Neuron (in vitro differentiated cells): ENCODE results near the gene TET2.

Experiments used
- H2AFZ ChIP-seq: one replicate; pipeline ENCODE4 v1.6.1; 2013; ENCODE audit warnings: low read depth, mild to moderate bottlenecking, inconsistent platforms, low read length, moderate library complexity
- H3K27me3 ChIP-seq: one replicate; pipeline ENCODE4 v1.6.1; 2013; ENCODE audit warnings: low read length; ENCODE audit not compliant: insufficient read depth
- H3K36me3 ChIP-seq: one replicate; pipeline ENCODE4 v1.6.1; 2013; ENCODE audit warnings: low read length; ENCODE audit not compliant: insufficient read depth
- H3K4me1 ChIP-seq: one replicate; pipeline ENCODE4 v1.6.1; 2013; ENCODE audit warnings: low read length; ENCODE audit not compliant: insufficient read depth
- H3K4me3 ChIP-seq: 2 replicates; pipeline ENCODE4 v1.5.1; 2013; ENCODE audit warnings: mild to moderate bottlenecking, low read length, moderate library complexity
- H3K9me3 ChIP-seq: one replicate; pipeline ENCODE4 v1.6.1; 2013; ENCODE audit warnings: low read length

Gene TET2

DNA sequence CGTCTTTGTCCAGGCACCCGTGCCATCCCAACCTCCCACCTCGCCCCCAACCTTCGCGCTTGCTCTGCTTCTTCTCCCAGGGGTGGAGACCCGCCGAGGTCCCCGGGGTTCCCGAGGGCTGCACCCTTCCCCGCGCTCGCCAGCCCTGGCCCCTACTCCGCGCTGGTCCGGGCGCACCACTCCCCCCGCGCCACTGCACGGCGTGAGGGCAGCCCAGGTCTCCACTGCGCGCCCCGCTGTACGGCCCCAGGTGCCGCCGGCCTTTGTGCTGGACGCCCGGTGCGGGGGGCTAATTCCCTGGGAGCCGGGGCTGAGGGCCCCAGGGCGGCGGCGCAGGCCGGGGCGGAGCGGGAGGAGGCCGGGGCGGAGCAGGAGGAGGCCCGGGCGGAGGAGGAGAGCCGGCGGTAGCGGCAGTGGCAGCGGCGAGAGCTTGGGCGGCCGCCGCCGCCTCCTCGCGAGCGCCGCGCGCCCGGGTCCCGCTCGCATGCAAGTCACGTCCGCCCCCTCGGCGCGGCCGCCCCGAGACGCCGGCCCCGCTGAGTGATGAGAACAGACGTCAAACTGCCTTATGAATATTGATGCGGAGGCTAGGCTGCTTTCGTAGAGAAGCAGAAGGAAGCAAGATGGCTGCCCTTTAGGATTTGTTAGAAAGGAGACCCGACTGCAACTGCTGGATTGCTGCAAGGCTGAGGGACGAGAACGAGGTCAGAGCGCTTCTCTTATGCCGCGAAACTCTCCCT, at the start of gene TET2:
Gene TET2, plus strand, starts transcription at position 601 of the 740 bp plus-strand sequence. CDS start 87,067 bp downstream, outside the sequence.
- peak within 1 kb of the TSS; percentile 100 for H3K4me3 ChIP-seq
- H3K36me3 ChIP-seq: peaks cover 4% of the 10 kb centered on the region
- no peaks in the 10 kb centered on the region for H3K27me3 ChIP-seq
- no peaks in the 10 kb centered on the region for H3K9me3 ChIP-seq
- H3K4me1 ChIP-seq: peaks cover 17% of the 10 kb centered on the region
- peak within 1 kb of the TSS; percentile 96 for H2AFZ ChIP-seq

DNA sequence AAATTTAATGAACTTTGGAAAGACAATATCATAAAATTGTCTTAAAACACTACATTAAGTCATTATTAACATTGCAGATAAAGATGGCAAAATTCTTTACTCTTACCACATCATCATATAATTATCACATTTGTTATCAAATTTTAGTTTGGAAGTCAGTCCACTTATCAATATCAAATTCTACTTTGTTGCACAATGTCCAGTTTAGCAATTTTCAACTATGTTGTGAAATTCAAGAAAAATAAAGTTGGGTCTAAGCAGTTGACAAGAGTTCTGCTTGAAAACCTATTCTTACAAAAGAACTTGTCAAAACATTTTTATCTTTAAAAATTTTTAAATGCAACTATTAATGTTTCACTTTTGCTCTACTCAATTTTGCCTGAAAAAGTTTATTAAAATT, 44.7 kb upstream of the TET2 start:
- no peaks in the 10 kb centered on the region for H3K27me3 ChIP-seq
- no peak overlapping the region for H3K4me3 ChIP-seq
- H3K4me1 ChIP-seq: no peaks in the 10 kb centered on the region
- H3K9me3 ChIP-seq: no peaks in the 10 kb centered on the region
- H3K36me3 ChIP-seq: no peaks in the 10 kb centered on the region
- H2AFZ ChIP-seq: no peak overlapping the region

DNA sequence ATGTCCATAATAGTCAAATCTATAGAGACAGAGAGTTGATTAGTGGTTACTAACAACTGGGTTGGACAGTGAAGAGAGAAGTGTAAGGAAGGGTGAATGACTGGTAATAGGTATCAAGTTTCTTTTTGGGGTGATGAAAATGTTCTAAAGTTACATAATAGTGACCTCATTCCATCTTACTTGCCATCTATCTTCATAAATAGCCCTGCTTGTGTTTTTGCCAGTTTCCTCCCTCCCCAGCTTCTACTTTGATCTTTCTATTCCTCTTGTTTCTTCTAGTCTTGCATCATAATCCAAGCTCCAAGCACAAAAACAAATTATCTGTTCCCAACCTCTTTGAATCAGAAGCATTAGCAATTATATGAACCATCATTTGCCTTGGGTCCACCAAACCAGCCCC, 40.2 kb upstream of the TET2 start:
- Histone ChIP-seq H3K36me3 (no peaks in the 10 kb centered on the region), H3K4me3 (no peak overlapping the region), H3K4me1 (no peaks in the 10 kb centered on the region)

DNA sequence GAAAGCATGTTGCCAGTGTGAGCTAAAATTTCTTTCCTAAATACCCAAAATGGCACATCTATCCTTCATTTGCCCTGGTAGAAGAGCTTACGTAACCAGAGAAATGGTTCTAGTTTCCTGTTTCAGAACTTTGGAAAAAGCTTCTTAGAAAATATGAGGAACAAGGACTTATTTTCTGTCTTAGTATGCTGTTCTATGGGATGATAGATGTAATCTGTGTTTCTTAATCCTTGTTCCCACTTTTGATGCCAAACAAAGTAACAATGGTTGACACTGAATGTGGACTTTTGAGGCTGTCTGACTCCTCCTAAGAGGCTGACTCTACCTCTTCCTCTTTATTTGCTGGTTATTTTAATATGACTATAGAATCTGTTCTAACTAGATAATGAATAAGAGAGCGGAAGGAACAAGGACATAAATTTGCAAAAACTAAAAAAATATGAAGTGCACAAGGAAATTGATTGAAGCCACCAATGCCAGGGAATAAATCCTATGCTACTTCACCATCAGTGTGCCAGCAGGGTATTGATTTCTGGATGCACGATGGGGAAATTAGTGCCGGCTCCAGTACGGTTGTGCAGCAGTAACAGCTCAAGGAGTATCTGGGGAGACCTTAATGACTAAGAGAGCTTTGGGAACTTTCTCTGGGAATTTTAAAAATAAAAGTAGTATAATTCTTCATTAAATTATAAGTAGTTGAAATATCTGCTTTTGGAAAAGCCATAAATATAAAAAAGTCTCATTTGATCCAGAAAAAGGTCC, 39.4 kb upstream of the TET2 start:
- Histone ChIP-seq H3K4me3 (no peak overlapping the region), H3K27me3 (no peaks in the 10 kb centered on the region), H3K4me1 (no peaks in the 10 kb centered on the region), H3K9me3 (no peaks in the 10 kb centered on the region), H3K36me3 (no peaks in the 10 kb centered on the region), H2AFZ (no peak overlapping the region)

More for the DNA sequence above, 40.2 kb upstream of the TET2 start:
- Histone ChIP-seq H2AFZ (no peak overlapping the region), H3K27me3 (no peaks in the 10 kb centered on the region), H3K9me3 (no peaks in the 10 kb centered on the region)

DNA sequence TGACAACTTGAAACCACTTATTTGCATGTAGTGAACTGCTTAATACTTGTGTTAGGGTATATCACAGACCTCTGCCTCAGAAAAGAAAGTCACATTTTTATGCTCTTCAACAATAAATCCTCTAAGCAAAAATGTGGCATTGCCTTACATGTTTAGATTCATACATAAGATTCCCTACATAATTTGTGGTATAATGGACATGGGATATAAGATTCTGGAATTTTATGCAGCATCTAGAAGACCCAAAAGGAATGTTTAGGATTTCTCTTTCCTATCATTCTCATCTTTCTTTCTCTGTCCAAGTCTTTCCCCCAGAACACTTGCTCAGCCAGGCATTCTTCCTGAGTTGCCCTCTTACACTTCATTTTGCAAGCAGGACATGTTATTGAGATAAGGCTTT, 37.7 kb upstream of the TET2 start:
- no peak overlapping the region for H2AFZ ChIP-seq
- H3K36me3 ChIP-seq: no peaks in the 10 kb centered on the region
- no peak overlapping the region for H3K4me3 ChIP-seq
- no peaks in the 10 kb centered on the region for H3K9me3 ChIP-seq
- no peaks in the 10 kb centered on the region for H3K27me3 ChIP-seq
- H3K4me1 ChIP-seq: no peaks in the 10 kb centered on the region

DNA sequence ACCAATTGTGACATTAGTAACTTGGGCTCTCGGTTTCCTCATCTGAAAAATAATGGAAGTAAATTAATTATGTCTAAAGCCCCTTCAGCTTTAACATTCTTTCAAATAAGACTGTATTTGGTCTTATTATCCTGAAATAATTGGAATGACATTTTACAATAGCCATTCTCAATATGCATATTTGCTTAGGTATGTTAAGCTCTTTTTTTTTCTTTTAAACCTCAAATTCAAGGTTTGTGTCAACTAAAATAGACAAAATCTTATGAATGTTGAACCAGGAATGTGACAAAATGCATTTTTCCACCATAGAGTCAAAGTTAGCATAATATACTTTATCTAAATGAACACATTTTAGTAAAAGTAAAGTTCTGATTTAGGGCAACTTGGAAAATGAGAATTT, 34.4 kb upstream of the TET2 start:
- no peaks in the 10 kb centered on the region for H3K27me3 ChIP-seq
- no peak overlapping the region for H2AFZ ChIP-seq
- H3K36me3 ChIP-seq: no peaks in the 10 kb centered on the region
- no peaks in the 10 kb centered on the region for H3K4me1 ChIP-seq
- H3K4me3 ChIP-seq: no peak overlapping the region
- H3K9me3 ChIP-seq: no peaks in the 10 kb centered on the region

DNA sequence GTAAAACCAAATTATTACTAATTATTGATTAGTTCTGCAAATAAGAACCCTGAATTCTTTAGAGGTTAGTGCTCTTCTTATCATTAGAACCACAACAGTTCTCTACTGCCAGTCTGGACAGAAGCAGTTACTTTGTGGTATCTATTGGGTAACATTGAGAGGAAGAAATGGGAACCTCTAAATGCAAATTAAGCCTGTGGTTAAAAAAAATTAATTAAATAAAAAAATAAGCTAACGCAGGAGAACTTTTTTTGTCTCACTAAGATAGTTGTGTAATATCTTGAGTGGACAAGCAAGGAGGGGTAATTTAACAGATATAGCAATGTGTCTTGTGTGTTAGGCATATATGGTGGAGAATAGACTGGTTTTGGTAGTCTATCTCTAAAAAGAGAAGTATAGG, 32.9 kb upstream of the TET2 start:
- no peaks in the 10 kb centered on the region for H3K4me1 ChIP-seq
- H3K27me3 ChIP-seq: no peaks in the 10 kb centered on the region
- H3K9me3 ChIP-seq: no peaks in the 10 kb centered on the region
- no peak overlapping the region for H3K4me3 ChIP-seq
- H3K36me3 ChIP-seq: no peaks in the 10 kb centered on the region
- no peak overlapping the region for H2AFZ ChIP-seq

DNA sequence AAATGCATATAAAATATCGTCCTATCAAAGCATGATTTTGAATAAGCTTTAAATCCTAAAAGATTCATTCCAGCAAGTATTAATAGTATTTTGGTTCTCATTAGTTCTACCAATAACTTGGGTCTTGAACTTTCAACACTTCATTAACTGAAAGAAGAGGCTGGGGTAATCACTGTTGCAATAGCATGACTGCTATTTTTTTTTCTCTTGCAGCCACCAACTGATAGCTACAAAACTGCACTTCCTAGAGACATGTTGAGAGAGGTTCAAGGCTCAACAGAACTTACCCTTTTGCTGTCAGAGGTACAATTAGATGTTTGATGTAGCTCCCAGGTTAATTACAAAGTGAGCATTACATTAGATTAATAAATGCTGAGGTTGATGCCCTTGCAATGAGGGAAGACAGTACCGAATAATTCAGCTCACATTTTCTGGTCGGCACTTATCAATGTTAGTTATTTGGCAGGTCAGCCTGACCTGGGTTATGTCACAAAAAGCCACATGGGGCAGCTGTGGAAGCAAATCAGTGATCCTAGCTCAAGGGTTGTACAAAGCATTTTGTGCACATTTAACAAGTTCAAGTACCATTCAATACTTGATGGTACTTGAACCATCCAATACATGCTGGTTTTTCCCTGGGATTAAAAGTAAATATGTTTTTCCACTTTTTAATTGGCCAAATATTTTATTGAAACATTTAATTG, 29.9 kb upstream of the TET2 start:
- H3K27me3 ChIP-seq: peaks cover 3% of the 10 kb centered on the region
- H3K4me1 ChIP-seq: no peaks in the 10 kb centered on the region
- no peak overlapping the region for H2AFZ ChIP-seq
- H3K4me3 ChIP-seq: no peak overlapping the region
- no peaks in the 10 kb centered on the region for H3K9me3 ChIP-seq
- H3K36me3 ChIP-seq: no peaks in the 10 kb centered on the region

DNA sequence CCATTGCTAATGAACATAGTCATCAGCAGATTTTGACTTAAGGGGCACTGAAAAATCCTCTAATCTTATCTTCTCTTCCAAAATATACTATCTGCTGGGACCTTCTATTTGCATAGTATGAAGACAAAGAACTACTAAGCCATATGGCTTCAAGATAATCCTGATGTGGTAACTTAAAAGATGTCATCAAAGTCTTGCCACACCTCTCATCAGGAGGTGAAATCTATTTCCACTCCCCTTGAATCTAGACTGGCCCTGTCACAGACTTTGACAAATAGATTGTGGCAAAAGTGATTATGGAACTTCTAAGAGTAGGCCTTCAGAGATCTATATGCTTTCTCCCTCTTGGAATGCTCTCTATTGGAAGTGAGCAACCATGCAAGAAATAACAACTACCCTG, 27.3 kb upstream of the TET2 start:
- H3K9me3 ChIP-seq: no peaks in the 10 kb centered on the region
- H2AFZ ChIP-seq: no peak overlapping the region
- H3K36me3 ChIP-seq: no peaks in the 10 kb centered on the region
- no peak overlapping the region for H3K4me3 ChIP-seq
- H3K27me3 ChIP-seq: peaks cover 3% of the 10 kb centered on the region
- H3K4me1 ChIP-seq: no peaks in the 10 kb centered on the region

DNA sequence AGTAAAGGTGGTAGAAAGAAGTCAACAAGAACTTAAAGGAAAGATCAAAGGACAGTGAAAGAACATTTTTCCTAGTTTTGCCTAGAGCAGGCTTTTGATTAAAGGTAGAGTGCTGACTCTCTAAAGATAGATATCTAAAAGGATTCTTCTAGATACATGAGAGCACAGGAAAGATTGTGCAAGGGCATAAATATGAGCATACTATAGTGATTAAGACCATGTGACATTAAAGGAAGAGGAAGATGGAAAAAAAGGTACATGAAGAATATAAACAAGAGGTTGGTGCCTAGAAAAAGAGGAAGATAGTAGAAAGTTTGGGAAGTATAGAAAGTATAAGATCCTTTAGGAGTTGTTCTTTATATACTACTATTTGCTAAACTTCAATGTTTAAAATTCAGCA, 26.1 kb upstream of the TET2 start:
- H3K4me3 ChIP-seq: no peak overlapping the region
- H3K9me3 ChIP-seq: no peaks in the 10 kb centered on the region
- peak overlapping the region; percentile 20 for H2AFZ ChIP-seq

DNA sequence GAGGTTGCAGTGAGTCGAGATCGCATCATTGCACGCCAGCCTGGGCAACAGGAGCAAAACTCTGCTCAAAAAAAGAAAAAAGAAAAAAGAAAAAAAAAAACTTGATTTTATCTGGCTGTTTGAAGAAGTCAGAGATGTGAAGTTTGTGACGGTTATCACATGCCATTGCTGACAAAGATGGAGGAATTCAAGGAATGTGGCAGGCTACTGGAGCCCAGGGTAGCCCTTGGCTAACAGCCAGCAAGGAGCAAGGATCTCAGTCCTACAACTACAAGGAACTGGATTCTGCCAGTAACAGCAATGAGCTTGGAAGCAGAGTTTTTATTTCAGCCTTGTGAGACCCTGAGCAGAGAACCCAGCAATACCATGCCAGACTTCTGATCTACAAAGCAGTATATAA, 24.3 kb upstream of the TET2 start:
- H3K4me3 ChIP-seq: no peak overlapping the region
- H3K4me1 ChIP-seq: no peaks in the 10 kb centered on the region
- H3K36me3 ChIP-seq: no peaks in the 10 kb centered on the region
- H3K9me3 ChIP-seq: no peaks in the 10 kb centered on the region
- no peak overlapping the region for H2AFZ ChIP-seq
- H3K27me3 ChIP-seq: peaks cover 3% of the 10 kb centered on the region

More for the DNA sequence above, 26.1 kb upstream of the TET2 start:
- H3K36me3 ChIP-seq: no peaks in the 10 kb centered on the region
- H3K4me1 ChIP-seq: no peaks in the 10 kb centered on the region
- peaks cover 3% of the 10 kb centered on the region for H3K27me3 ChIP-seq

DNA sequence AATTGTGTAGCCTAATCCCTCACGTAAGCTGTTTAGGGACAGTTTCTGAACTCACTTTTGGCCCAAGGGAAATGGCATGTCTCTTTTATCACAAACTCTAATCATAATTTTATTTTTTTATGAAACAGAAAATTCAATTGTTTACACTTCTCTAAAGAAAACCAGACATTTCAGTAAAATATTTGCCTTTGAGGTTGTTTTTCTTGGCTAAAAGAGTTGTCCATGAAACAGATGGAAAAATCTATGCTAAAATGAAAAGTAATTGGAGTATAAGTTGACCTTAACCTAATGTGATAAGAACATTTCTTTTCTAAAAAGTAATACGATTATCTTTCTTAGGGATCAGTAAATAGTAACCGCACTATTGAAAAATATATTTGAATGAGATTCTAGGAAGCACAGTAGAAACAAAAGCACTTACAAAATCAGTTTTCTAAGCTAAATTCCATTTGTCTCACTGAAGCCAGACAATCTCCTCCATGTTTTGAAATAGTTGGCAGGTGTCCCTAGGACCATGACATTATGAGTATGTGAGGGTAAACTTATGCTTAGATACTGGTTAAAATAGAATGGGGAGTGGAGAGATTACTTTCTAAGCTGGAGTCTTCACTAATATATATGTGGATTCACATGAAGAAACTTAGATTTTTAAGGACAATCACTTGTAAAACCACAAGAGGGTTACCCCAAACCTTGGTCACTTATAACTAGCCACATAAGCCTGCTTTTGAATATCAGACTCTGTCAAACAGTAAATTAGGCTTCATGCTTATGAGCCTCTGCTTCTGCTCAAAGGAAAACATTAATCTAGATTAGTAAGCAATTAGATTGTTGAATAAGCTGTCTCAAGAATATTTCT, 20.1 kb upstream of the TET2 start:
- H3K4me1 ChIP-seq: no peaks in the 10 kb centered on the region

DNA sequence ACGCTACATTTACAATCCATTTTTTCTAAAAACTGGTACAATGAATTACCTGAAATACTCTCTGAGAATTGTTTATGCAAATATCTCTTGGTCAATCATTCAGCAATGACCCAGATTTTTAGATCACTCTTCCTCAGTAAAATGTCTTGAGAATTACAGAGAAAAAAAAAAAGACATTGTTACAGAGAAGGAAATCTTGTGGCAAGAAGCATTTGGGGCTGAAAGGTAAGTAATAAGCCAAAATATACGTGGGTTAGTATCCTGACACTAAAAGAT, 19.6 kb upstream of the TET2 start:
- no peak overlapping the region for H3K4me3 ChIP-seq
- H3K4me1 ChIP-seq: no peaks in the 10 kb centered on the region
- no peaks in the 10 kb centered on the region for H3K9me3 ChIP-seq
- no peaks in the 10 kb centered on the region for H3K27me3 ChIP-seq
- H3K36me3 ChIP-seq: no peaks in the 10 kb centered on the region
- no peak overlapping the region for H2AFZ ChIP-seq

More for the DNA sequence above, 20.1 kb upstream of the TET2 start:
- Histone ChIP-seq H2AFZ (no peak overlapping the region), H3K36me3 (no peaks in the 10 kb centered on the region), H3K4me3 (no peak overlapping the region), H3K27me3 (no peaks in the 10 kb centered on the region), H3K9me3 (no peaks in the 10 kb centered on the region)
